ENCODE measurements around the gene CTNNB1.

DNA sequence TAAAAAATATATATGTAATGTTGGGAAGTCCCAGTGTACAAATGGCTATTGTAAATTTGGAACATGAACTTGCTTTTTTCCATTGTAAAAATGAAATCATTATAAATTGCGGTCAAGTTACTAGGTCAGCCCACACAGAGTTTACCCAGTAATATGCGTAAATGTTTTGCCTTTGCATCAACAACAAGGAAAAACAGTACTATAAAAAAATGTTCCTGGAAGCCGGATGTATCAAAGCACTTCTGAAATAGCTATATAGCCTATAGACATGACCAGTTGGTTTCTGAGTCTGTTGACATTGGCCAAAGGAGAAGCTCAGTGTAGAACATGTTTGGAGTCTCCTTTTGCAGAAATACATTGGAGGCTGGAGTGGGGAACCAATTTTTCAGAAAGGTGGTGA, 23.2 kb downstream of the CTNNB1 start:
- TF ChIP-seq CTCF (IDR thresholded peaks at IDR 0.05; ENCODE audit: borderline replicate concordance, extremely low read depth, low read length, poor library complexity, severe bottlenecking) (no peak), EZH2 (IDR thresholded peaks at IDR 0.05; ENCODE audit: borderline replicate concordance, low read depth, low read length, severe bottlenecking) (no peak)

All from DND-41 (cell line).